Peyer's patch (tissue), 4 donors: ENCODE results near the gene MRC2. TPM values are rescaled to one million over a fixed set of nuclear protein-coding genes. Genes with fewer than 3 reads are reported as not detected.

Experiments
- DNase-seq, 3 donors: peaks; one replicate each; pipeline ENCODE4 v3.0.0-alpha.2; 2017 to 2019
- H3K27ac ChIP-seq, 4 donors: fragments of 200-600 bp; sonication (generic); one replicate each; pipeline ENCODE4 v1.5.1; 2016 to 2019
- H3K27me3 ChIP-seq, 2 donors: fragments of 200-600 bp; sonication (generic); one replicate each; pipeline ENCODE4 v1.5.1; 2019
- H3K36me3 ChIP-seq, 3 donors: fragments of 200-600 bp; sonication (generic); one replicate each; pipeline ENCODE4 v1.5.1; 2016 to 2019
- H3K4me1 ChIP-seq, 4 donors: fragments of 200-600 bp; sonication (generic); one replicate each; pipeline ENCODE4 v1.5.1; 2016 to 2019
- H3K4me3 ChIP-seq, 4 donors: fragments of 200-600 bp; sonication (generic); 1 replicate in 3 of 4; 2 replicates in 1 of 4; pipeline ENCODE4 v1.5.1; 2016 to 2019; ENCODE audit warnings: mild to moderate bottlenecking in 1 of 4
- H3K9me3 ChIP-seq, 4 donors: fragments of 200-600 bp; sonication (generic); one replicate each; pipeline ENCODE4 v1.5.1; 2016 to 2019; ENCODE audit warnings: mild to moderate bottlenecking in 1 of 4
- POLR2A ChIP-seq, 2 donors: fragments of 450-650 bp; IDR thresholded peaks; one replicate each; pipeline ENCODE4 v1.5.1; 2017; ENCODE audit warnings: antibody characterized with exemption in 2 of 2, mild to moderate bottlenecking in 2 of 2, moderate library complexity in 2 of 2
- total RNA-seq, 4 donors: library from RNA; depleted of rRNA; stranded (reverse); fragments of >200 nt; gene quantifications; one replicate each; pipeline ENCODE4 v1.1.0, GENCODE V29; 2016
- TF ChIP-seq, protein P1 (sequence below), 6 experiments: fragments of 450-650 bp in 4 of 6; fragments of 200-600 bp in 2 of 6; sonication (generic) in 1 of 6; IDR thresholded peaks; one replicate each; pipeline ENCODE4 v1.5.1; 2017 to 2019; ENCODE audit warnings: antibody characterized with exemption in 6 of 6, mild to moderate bottlenecking in 3 of 6, moderate library complexity in 1 of 6

Gene MRC2
- total RNA-seq, 4 donors from 2014 or later, result 9.0 to 33.8 (median 14.6) TPM

GRCh38 chr17:62619417-62620155, 7.9 kb upstream of the MRC2 start:
- no peak for DNase-seq
- Histone ChIP-seq H3K4me1 (no peaks in the 10 kb centered on the region), H3K36me3 (peaks cover 0 to 16% (median 0%) of the 10 kb centered on the region in 3 donors), H3K27me3 (no peaks in the 10 kb centered on the region), H3K9me3 (no peaks in the 10 kb centered on the region), H3K4me3 (no peak overlapping the region), H3K27ac (no peak overlapping the region)
- TF ChIP-seq POLR2A (IDR thresholded peaks at IDR 0.05), result no peak
- TF ChIP-seq, protein P1, sequence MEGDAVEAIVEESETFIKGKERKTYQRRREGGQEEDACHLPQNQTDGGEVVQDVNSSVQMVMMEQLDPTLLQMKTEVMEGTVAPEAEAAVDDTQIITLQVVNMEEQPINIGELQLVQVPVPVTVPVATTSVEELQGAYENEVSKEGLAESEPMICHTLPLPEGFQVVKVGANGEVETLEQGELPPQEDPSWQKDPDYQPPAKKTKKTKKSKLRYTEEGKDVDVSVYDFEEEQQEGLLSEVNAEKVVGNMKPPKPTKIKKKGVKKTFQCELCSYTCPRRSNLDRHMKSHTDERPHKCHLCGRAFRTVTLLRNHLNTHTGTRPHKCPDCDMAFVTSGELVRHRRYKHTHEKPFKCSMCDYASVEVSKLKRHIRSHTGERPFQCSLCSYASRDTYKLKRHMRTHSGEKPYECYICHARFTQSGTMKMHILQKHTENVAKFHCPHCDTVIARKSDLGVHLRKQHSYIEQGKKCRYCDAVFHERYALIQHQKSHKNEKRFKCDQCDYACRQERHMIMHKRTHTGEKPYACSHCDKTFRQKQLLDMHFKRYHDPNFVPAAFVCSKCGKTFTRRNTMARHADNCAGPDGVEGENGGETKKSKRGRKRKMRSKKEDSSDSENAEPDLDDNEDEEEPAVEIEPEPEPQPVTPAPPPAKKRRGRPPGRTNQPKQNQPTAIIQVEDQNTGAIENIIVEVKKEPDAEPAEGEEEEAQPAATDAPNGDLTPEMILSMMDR (IDR thresholded peaks at IDR 0.05), result no peak

DNA sequence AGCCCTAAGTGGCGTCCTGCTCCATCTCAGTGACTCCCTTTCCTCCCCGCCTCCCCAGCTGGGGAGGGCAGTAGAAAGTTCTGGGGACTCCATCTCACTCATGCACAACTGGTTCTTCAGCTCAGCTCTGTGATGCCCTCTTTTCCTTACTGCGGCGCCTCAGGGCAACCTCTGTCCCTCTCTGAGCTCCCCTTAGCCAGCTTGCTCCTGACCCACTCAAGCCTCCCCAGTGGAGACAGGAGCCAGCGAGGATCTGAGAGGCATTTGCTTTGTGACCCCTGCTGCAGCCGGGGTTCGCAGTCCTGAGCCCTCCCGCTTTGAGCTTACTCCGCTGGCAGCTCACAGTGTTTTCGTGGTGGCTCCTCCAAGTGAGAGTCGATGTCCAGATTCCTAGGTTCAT, 6.2 kb upstream of the MRC2 start:
- Histone ChIP-seq H3K27ac (no peak overlapping the region), H3K27me3 (no peaks in the 10 kb centered on the region), H3K9me3 (no peaks in the 10 kb centered on the region), H3K36me3 (no peaks in the 10 kb centered on the region), H3K4me1 (no peaks in the 10 kb centered on the region), H3K4me3 (no peak overlapping the region)
- TF ChIP-seq, protein P1 (IDR thresholded peaks at IDR 0.05), result no peak
- no peak for TF ChIP-seq POLR2A (IDR thresholded peaks at IDR 0.05)
- DNase-seq, result no peak

DNA sequence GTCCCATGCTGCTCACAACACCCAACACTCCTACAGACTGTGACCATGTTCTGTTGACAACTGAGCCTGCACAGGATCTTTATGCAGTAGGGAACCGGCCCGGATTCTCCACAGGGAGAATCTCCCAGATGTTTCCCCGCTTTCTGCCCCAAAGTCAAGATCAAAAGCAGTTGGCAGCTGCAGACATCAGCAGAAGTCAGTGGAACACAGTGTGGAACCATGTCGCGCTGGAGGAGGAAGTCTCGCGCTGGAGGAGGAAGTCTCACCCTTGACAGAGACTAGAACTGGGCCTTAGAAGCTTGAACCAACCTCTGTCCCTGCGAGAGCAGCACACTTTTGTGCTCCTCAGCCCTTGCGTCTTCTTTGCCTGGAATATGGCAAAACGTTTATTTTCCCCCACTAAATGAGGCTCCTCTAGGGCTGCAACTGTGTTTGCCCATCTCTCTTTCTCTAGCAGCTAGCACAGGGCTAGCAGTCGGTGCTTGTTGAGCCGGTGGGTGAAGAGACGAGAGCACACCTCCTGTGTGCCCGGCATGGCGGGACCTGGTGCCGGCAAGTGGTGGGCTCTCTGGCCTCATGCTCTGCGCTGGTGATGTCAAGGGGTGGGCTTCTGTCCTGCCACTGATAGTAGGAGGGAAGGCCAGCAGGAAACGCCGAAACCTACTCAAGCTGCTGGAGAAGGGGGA, 2.1 kb upstream of the MRC2 start:
- H3K4me3 ChIP-seq, result no peak overlapping the region
- no peaks in the 10 kb centered on the region for H3K36me3 ChIP-seq
- TF ChIP-seq, protein P1 (IDR thresholded peaks at IDR 0.05), result no peak
- no peak for TF ChIP-seq POLR2A (IDR thresholded peaks at IDR 0.05)
- H3K27ac ChIP-seq, result no peak overlapping the region
- DNase-seq, result no peak
- peaks cover 0 to 17% (median 0%) of the 10 kb centered on the region in 4 donors for H3K4me1 ChIP-seq
- H3K27me3 ChIP-seq, result peaks cover 0 to 4% of the 10 kb centered on the region in 2 donors
- no peaks in the 10 kb centered on the region for H3K9me3 ChIP-seq

DNA sequence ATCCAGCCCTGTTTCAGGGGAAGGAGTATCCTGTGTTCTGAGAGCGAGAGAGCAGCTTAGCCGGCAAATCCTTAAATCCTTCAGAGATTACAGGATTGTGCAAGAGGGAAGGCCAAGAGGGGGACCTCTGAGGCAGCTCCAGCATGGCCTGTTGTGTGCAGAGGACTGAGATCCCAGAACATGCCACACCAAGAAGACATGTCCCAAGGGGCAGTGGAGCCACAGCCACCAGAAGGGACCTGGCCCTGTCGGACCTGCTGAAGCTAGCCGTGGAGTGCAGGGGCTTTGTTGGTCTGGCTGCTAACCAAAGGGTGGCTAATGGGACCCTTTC, 1.6 kb upstream of the MRC2 start:
- Histone ChIP-seq H3K4me3 (no peak overlapping the region), H3K27me3 (peaks cover 0 to 4% of the 10 kb centered on the region in 2 donors), H3K9me3 (no peaks in the 10 kb centered on the region), H3K4me1 (peaks cover 0 to 17% (median 0%) of the 10 kb centered on the region in 4 donors), H3K27ac (peak overlapping the region in 1 of 4 donors; percentile 23), H3K36me3 (no peaks in the 10 kb centered on the region)
- TF ChIP-seq POLR2A (IDR thresholded peaks at IDR 0.05), result no peak
- TF ChIP-seq, protein P1 (IDR thresholded peaks at IDR 0.05), result no peak
- no peak for DNase-seq

DNA sequence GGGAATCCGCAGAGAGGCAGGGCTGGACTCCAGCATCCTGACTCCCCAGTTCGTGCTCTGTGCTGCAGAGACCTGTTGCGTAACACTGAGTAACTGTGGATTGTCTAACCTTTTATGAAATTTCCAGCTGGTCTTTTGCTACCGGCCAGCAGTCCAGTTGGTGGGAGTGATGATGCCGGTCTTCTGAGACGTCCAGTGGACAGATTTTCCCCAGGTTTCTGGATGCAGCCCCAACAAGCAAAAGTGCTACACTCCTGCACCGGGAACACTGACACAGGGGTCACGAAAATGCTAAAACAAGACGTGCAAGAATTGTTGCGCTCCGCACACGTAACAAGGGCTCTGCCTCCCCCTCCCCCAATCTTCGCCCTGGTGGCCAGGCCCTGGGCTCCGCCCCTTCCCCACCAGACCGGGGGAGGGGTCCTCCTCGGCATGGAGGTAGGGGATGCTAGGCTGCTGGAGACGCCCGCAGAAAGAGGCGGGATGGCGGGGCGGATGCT, 701 bp upstream of the MRC2 start:
- DNase-seq, result no peak
- TF ChIP-seq, protein P1 (IDR thresholded peaks at IDR 0.05), result no peak
- no peak for TF ChIP-seq POLR2A (IDR thresholded peaks at IDR 0.05)
- Histone ChIP-seq H3K9me3 (no peaks in the 10 kb centered on the region), H3K27me3 (peaks cover 0 to 4% of the 10 kb centered on the region in 2 donors), H3K4me3 (peak overlapping the region; percentile 38 to 68 (median 51)), H3K36me3 (no peaks in the 10 kb centered on the region), H3K27ac (peak overlapping the region; percentile 68 to 91 (median 73)), H3K4me1 (peaks cover 0 to 17% (median 0%) of the 10 kb centered on the region in 4 donors)
